Stimulated activated CD8-positive, alpha-beta memory T cell treated with anti-CD3 and anti-CD28 coated beads, Interleukin-7, amount 100 ng/mL, for 1 hour (primary cell): ENCODE measurements around the gene HAS3.
"Not testable (repeated sequence)": the region's sequence is repeated elsewhere in the genome, so short reads cannot be mapped to it uniquely, and the experiment has no call there.

Experiments
- DNase-seq, 2 donors: peaks; one replicate each; pipeline ENCODE4 v3.0.0-alpha.2; 2020; ENCODE audit warnings: low read depth in 2 of 2

The HAS3 gene

DNA sequence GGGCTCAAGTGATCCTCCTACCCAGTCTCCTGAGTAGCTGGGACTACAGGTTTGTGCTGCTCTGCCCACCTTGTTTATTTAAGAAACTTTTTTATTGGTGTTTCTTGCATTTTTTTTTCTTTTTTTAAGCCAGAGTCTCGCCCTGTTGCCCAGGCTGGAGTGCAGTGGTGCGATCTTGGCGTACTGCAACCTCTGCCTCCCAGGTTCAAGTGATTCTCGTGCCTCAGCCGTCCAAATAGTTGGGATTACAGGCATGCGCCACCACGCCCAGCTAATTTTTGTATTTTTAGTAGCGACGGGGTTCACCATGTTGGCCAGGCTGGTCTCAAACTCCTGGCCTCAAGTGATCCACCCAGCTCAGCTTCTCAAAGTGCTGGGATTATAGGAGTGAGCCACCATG is 44.2 kb downstream of the HAS3 start:
- DNase-seq = not testable (repeated sequence)

DNA sequence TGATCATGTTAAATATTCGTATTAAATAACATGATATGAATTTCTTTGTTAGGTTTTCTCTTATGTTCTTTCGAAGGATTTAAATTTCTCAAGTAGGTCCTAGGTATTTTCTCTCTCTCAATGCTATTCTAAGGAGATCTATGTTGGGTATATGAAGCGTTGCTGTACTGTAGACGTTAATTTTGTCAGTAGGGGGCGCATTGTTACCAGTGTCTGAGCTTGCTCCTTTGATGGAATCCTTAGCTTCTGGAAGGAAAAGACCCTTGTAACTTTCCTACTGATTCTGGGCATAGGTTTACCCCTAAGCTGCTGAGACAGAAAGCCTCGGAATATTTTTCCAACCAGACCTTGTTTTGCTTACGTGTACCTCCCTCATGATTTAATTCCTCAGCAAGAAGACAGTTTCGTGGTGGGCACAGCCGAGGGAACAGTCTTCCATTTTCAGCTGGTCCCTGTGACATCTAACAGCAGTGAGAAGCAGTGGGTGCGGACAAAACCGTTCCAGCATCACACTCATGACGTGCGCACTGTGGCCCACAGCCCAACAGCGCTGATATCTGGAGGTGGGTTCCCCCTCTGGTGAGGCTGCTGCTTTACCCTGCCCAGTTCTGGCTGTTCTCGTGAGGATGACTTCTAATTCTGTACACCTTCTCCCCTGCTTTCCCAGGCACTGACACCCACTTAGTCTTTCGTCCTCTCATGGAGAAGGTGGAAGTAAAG is 44.9 kb downstream of the HAS3 start:
- DNase-seq = no peak

DNA sequence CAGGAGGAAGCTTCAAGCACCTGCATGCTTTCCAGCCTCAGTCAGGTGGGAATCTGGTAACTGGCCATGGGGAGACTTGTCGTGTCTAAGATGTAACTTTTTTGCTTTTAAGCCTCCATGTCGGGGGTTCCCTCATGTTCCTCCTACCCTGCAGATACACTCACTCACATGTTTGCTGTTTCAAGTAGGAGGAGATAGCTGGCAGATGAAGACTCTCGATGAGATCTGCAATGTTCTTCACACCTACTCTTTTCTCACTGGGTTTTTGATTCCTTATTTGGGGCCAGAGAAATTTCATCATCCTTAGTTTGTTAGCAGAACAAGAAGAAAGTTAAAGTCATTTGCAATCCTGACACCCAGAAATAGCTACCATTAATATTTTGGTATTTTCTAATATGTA is 51.7 kb downstream of the HAS3 start:
- no peak for DNase-seq

DNA sequence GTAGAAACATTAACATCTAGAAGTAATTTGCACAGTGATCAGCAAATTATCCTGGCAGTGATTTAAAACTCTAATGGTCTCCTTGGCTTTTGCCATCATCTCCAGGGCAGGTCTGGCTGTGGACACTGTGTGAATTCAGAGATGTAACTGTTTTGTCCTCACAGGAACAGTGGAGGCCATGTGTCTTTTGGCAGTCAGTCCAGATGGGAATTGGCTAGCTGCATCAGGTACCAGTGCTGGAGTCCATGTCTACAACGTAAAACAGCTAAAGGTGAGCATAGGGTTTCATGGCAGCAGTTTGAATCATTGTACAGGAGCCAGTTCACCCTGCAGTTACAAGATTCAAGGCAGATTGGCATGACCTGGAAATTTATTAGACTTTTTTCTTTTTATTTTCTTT is 54.7 kb downstream of the HAS3 start:
- DNase-seq = no peak

DNA sequence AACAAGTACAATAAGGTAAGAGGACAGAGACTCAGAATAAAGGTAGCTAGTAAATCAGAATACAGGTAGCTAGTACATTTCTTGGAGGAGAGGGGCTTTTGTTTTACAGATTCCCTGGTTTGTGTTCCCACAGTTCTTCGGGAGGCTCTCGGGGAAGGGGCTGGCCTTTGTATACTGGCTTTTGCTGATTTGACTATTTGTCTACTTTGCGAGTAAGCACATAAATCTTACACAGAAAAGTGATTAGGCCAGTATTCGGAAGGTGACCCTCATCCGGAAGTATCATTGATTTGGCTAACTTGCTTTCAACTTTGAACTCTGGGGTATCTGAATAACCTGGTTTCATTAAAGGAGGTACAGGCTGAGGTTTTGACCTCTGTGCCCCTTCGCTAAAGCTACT is 60.1 kb downstream of the HAS3 start:
- no peak for DNase-seq

DNA sequence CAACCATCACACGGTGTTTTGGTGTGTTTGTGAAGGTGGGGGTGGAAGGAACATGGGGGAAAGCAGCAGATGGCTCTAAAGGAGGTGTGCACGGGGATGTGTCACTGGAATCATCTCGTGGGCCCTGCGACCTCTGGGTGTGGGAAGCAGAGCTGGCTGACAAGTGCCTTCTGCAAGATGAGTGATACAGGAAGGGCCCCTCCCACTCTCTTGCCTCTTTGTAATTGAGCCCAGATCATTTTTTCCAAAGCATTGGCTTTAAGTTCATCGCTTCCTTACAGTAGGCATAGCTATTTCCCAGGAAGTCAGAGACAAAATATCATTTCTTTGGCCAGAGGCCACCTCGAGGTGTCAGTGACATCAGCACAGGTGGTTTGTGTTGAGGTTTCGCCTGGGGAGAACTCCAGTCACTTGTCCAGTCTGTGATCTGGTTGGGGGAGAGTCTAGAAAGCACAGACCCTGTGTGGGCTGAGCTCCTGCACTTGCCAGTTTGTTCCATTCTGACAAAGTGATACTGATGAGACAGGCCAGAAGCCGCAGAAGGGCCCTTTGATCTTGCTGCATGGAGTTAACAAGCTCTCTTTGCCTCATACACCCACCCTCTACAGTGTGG is 60.9 kb downstream of the HAS3 start:
- no peak for DNase-seq

DNA sequence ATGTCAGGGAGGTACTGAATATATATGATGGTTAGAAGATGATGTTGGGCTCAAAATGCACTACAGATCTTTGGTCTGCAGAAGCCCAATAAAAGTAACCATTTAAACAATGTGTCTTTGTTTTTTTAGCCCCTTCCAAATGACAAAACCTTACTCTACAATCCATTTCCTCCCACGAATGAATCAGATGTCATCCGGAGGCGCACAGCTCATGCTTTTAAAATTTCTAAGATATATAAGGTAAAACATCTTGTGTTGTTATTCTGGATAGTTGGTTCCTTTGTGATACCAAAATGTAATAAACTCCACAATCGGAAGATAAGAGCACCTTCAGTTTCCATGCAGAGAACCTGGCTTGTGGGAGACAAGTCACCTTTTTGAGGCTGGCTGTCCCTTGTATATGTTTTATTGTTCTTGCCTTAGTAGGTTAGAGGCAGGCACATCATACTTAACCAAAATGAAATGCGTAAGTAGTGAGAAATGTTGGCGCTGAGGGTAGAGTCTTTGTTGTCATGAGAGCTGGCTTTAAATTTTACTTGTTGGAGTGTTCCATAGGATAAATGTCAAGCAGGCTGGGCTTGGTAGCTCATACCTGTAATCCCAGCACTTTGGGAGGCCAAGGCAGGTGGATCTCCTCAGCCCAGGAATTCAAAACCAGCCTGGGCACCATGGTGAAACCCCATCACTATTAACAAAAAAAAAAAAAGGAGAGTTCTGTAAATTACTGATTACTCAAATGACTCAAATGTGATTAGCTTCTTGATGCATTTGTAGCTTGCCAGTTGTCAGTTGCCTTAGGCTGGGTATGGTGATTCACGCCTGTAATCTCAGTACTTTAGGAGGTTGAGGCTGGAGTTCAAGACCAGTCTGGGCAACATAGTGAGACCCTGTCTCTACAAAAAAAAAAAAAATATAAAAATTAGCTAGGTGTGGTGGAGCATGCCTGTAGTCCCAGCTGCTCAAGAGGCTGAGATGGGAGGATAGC is 61.8 kb downstream of the HAS3 start:
- DNase-seq = no peak
